Measurements from ENCODE around the gene PTPRN2.

Gene PTPRN2

DNA sequence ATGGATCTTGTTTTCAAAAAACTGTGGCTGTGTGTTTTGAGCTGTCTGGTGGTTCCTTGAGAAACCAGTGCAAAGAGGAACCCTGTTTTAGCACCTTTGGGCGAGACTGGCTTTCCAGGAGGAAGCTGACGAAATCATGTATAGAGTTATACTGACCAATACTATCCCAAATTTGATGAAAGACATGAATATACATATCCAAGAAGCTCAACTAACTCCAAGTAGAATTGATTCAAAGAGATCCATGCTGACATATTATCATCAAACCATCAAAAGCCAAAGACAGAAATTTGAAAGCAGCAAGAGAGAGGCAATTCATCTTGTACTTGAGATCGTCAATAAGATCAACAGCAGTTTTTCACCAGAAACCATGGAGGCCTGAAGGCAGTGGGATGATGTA lies 640.1 kb downstream of the PTPRN2 start:
- TF ChIP-seq, protein P1, sequence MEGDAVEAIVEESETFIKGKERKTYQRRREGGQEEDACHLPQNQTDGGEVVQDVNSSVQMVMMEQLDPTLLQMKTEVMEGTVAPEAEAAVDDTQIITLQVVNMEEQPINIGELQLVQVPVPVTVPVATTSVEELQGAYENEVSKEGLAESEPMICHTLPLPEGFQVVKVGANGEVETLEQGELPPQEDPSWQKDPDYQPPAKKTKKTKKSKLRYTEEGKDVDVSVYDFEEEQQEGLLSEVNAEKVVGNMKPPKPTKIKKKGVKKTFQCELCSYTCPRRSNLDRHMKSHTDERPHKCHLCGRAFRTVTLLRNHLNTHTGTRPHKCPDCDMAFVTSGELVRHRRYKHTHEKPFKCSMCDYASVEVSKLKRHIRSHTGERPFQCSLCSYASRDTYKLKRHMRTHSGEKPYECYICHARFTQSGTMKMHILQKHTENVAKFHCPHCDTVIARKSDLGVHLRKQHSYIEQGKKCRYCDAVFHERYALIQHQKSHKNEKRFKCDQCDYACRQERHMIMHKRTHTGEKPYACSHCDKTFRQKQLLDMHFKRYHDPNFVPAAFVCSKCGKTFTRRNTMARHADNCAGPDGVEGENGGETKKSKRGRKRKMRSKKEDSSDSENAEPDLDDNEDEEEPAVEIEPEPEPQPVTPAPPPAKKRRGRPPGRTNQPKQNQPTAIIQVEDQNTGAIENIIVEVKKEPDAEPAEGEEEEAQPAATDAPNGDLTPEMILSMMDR (IDR thresholded peaks at IDR 0.05; ENCODE audit: insufficient read depth, missing control alignments) = no peak
- FAIRE-seq = no peak
- DNase-seq (ENCODE audit: insufficient read length, low spot score) = no peak

DNA sequence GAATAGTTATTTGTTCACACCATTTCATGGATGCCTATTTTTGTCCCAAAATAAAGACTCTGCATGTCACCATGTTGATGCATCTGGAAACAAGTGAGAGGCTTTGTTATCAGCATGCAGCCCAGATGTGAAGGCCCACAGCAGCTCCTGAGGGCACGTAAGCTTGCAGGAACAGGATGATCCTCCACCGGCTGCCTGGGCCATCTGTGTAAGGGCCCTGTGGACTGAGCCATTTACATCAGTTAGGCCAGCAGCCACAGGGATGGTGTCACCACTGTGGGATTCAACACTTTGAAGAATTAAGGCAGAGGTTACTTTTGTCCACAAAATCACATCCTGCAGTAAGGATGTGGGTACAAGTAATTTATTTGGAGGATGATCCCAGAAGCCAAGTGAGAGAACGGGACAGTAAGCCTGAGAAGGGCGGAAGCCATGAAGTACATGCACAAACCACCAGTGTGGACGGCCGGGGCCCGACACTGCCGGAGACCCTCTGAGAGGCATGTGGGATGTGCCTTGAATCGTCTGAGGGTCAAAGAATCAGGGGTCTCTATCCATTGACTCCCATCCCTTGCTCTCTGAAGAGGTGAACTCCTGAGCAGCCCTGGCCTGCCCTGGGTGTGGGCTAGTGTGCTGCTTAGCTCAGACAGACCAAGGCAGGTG lies 641.1 kb downstream of the PTPRN2 start:
- DNase-seq (ENCODE audit: insufficient read length, low spot score) (no peak), FAIRE-seq (no peak)
- TF ChIP-seq, protein P1 (IDR thresholded peaks at IDR 0.05; ENCODE audit: insufficient read depth, missing control alignments) = no peak

DNA sequence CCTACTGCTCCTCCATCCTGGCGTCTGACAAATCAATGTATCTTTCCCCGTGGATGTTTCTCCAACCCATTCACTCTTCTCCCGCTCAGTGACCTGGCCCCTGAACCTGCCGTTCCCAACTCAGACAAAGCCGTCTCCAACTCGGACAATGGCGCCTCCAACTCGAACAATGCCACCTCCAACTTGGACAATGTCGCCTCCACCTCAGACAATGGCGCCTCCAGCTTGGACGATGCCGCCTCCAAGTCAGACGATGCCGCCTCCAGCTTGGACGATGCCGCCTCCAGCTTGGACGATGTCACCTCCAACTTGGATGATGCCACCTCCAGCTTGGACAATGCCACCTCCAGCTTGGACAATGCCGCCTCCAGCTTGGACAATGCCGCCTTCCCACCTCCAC lies 642.2 kb downstream of the PTPRN2 start:
- TF ChIP-seq, protein P1 (IDR thresholded peaks at IDR 0.05; ENCODE audit: insufficient read depth, missing control alignments) = no peak
- no peak for FAIRE-seq
- no peak for DNase-seq (ENCODE audit: insufficient read length, low spot score)

DNA sequence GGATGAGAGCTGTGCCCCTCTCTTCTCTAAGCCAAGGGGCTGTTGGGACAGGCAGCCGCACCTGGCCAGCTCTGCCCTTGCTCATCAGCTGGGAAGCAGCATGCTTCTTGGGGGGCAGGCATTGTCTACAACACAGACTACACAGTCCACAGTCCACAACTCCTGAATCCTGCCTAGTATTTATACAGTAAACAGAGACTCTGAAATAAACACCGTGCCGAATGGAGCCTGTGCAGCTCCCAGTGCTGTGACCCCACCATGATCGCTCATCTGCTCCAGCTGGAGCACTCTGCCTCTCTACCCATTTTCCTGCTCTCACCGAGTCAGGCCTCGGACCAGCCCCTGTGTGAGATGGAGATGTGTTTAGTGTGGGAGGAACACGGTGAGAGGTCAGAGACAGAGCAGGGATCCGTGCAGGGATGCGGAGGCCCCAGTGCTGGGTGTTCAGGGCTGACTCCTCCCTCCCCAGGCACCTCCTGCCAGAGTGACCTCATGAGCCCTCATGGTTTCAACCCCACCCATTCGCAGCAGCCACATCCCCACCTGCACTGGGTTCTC lies 642.8 kb downstream of the PTPRN2 start:
- FAIRE-seq (no peak), DNase-seq (ENCODE audit: insufficient read length, low spot score) (no peak)
- TF ChIP-seq, protein P1 (IDR thresholded peaks at IDR 0.05; ENCODE audit: insufficient read depth, missing control alignments) = no peak

DNA sequence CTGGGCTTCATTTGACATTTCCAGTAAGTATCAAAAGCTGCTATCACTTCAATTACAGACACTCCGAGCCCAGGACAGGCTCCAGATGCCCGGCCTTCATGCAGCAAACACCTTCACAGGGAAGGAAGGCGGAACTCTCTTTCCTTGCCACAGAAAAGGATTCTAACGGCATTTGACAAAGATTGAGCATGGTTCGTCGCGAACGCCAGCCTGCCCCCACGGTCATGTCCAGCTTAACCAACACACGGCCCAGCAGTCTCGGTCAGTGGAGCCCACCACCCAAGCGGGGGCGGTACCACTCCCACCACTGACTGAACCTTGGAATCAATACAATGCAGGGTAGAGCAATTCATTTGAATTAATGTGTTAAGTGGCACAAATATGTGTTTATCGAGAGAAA lies 643.6 kb downstream of the PTPRN2 start:
- TF ChIP-seq, protein P1 (IDR thresholded peaks at IDR 0.05; ENCODE audit: insufficient read depth, missing control alignments) = no peak
- DNase-seq (ENCODE audit: insufficient read length, low spot score) (no peak), FAIRE-seq (no peak)

DNA sequence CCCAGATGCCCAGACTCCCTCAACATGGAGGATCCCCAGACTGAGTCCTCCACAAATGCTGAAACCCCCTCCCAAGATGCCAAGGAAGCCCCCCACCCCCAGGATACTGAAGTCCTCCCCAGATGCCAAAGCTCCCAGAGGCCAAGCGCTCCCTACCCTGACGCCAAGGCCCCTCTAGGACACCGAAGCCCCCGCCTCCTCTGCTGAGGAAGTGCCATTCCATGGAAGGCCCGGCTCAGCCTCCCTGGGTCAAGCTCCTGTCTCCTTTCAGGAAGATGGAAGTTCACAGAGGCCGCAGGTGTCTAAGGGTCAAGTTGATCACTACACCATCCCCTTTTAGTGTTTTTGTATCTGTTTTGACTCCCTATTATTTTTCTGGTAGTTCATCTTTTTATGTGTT lies 644.1 kb downstream of the PTPRN2 start:
- DNase-seq (ENCODE audit: insufficient read length, low spot score) = no peak
- TF ChIP-seq, protein P1 (IDR thresholded peaks at IDR 0.05; ENCODE audit: insufficient read depth, missing control alignments) = no peak
- FAIRE-seq = no peak

DNA sequence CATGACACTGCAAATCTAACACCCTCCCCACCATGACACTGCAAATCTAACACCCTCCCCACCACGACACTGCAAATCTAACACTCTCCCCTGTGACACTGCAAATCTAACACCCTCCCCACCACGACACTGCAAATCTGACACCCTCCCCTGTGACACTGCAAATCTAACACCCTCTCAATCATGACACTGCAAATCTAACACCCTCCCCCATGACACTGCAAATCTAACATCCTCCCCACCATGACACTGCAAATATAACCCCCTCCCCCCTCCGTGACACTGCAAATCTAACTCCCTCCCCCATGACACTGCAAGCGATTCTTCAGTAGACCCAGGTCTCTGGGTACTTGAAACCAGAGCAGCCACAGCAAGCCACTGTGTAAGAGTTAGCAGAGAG lies 646.4 kb downstream of the PTPRN2 start:
- DNase-seq (ENCODE audit: insufficient read length, low spot score) = no peak

More for the DNA sequence above, 646.4 kb downstream of the PTPRN2 start:
- TF ChIP-seq, protein P1 (IDR thresholded peaks at IDR 0.05; ENCODE audit: insufficient read depth, missing control alignments) = no peak
- no peak for FAIRE-seq
